D721Med (cell line): ENCODE results near the gene UTS2R.

Experiments
- DNase-seq: peaks from one replicate; pipeline ENCODE4 v3.0.0; 2011; ENCODE audit warnings: low spot score; ENCODE audit not compliant: insufficient read length
- FAIRE-seq: peaks from 2 replicates; lab custom pipeline; 2011; peaks lifted over from hg19 to GRCh38; lab: Jason Lieb, UNC
- TF ChIP-seq, protein P1 (sequence below): IDR thresholded peaks from 2 replicates; pipeline ENCODE4 v1.5.1; 2012; ENCODE audit warnings: mild to moderate bottlenecking, control low read depth; ENCODE audit not compliant: insufficient read depth; ENCODE audit errors: missing control alignments

The UTS2R gene

GRCh38 chr17:82386881-82387704, 15.5 kb downstream of the UTS2R start:
- FAIRE-seq (no peak), DNase-seq (no peak)

DNA sequence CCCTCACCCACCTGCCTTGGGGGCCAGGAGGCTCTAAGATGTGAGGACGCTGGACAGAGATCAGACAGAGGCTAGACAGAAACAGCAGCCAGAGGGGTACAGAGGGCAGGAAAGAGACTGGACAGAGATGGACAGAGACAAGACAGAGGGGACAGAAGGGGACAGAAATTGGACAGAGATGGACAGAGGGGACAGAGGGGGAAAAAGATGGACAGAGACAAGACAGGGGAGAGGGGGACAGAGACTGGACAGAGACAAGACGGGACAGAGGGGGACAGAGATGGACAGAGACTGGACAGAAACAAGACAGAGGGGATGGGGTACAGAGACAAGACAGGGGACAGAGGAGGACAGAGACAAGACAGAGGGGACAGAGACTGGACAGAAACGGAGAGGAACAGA, 16.1 kb downstream of the UTS2R start:
- FAIRE-seq (no peak), DNase-seq (no peak)
- TF ChIP-seq, protein P1, sequence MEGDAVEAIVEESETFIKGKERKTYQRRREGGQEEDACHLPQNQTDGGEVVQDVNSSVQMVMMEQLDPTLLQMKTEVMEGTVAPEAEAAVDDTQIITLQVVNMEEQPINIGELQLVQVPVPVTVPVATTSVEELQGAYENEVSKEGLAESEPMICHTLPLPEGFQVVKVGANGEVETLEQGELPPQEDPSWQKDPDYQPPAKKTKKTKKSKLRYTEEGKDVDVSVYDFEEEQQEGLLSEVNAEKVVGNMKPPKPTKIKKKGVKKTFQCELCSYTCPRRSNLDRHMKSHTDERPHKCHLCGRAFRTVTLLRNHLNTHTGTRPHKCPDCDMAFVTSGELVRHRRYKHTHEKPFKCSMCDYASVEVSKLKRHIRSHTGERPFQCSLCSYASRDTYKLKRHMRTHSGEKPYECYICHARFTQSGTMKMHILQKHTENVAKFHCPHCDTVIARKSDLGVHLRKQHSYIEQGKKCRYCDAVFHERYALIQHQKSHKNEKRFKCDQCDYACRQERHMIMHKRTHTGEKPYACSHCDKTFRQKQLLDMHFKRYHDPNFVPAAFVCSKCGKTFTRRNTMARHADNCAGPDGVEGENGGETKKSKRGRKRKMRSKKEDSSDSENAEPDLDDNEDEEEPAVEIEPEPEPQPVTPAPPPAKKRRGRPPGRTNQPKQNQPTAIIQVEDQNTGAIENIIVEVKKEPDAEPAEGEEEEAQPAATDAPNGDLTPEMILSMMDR = no peak

More at GRCh38 chr17:82386881-82387704, 15.5 kb downstream of the UTS2R start:
- TF ChIP-seq, protein P1 = no peak

DNA sequence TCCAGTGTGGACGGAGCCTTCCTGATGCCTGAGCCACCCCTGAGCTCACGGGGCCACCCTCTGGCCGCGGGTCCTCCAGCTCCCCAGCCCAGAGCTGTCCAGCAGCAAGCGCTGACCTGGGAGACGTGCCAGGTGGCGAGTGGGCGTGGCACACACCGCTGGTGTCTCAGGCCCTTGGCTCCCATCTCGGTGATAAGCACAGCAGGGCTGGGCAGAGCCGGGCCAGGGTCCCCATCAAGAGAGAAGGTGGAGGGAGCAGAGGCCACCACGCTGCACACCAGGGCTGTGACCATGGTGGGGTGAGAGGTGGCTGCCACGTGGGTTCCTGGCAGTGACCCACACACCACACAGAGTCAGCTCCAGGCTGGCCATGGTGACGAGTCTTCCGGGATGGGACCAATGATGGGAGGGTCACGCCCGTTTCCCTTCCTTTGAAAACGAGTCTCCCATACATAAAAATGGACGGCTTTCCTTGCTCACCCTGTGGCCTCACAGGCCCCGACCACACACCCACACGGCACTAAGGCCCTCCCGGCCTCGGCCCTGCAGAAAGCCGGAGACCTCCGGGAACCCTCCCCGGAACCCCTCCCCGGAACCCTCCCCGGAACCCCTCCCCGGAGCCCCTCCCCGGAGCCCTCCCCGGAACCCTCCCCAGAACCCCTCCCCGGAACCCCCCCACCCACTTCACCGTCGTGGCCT, 16.8 kb downstream of the UTS2R start:
- FAIRE-seq (no peak), DNase-seq (no peak)
- TF ChIP-seq, protein P1 = no peak

DNA sequence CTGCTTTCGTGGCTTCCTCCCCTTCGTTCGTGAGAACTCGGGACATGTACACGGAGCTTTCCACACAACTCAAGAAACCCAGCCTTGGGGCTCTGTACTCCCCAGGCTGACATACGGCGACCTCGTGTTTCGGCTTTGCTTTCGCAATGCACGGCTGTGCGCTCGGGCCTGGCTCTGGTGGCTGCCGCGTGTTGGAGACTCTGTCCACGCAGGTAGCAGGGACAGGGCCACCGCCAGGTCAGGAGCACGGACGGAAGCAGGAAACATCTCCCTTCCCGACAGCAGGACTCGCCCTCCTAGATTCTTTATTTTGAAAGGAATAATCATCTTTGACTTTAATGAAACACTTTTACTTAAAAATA, 17.3 kb downstream of the UTS2R start:
- no peak for FAIRE-seq
- no peak for DNase-seq
- TF ChIP-seq, protein P1 = no peak

DNA sequence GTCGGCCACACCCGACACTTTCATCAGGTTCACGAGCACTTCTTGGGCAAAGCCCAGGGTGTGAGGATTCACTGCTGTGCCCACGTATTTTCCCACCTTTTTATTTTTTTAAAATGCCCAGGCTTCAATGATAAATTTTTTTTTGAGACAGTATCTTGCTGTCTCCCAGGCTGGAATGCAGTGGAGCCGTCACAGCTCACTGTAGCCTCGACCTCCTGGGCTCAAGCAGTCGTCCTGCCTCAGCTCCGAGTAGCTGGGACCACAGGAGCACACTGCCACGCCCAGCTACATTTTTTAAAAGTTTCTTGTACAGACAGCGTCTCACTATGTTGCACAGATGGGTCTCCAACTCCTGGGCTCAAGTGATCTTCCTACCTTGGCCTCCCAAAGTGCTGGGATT, 17.8 kb downstream of the UTS2R start:
- FAIRE-seq (no peak), DNase-seq (no peak)
- TF ChIP-seq, protein P1 = no peak

DNA sequence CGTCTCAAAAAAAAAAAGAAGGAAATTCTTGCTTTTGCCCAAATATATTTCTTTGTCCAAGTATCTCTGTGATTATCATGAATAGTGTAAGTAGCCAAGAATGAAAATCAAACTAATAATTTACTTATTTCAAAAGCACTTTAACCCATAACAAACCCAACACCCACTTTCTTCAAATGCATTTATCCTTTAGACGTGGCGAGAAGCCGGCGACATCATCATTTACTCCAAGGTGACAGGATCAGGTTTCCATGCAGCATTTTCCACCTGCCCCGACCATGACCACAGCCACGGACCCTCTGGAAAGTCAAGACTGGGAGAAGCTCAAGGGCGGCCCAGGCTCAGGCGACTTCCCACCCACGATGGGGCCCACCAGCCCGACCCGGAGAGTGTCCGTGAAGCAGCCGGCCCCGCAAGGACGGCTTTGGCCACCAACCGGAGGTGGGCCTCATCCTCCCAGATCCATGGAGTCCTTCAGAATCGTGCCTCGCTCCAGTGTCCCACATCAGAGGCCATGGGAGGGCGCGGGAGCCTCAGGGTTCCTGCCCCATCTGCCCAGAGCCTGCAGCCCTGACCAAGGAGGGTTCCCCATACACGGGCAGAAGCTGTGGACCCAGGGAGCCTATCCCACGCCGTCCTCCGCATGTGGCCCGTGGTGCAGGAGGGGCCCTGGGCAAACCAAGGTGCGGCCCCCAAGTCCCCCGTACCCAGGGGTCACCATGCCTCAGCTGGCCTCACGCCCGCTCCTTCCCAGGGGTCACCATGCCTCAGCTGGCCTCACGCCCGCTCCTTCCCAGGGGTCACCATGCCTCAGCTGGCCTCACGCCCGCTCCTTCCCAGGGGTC, 18.7 kb downstream of the UTS2R start:
- TF ChIP-seq, protein P1 = no peak
- FAIRE-seq (no peak), DNase-seq (no peak)
